ENCODE measurements around the gene TBC1D1. TPM values are rescaled to one million over a fixed set of nuclear protein-coding genes. Genes with fewer than 3 reads are reported as not detected.

TBC1D1 gene
- polyA plus RNA-seq, 1 donor from 2014 or later, result 23.2 TPM

DNA sequence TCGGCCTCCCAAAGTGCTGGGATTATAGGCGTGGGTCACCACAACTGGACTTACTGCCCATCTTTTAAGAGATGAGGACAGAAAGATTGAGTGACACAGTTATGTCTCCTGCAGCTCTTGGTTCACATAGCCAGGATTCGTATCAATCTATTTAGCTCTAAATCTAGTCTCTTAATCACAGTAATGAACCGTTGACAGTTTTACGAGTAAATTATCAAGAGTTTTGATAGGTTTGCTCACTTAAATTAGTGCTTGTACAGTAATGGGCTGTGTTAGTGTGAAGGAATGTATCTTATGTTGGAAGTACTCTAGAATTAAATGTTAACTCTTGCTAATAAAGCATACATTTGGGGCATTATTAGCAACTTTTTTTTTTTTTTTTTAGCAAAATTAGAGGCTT is 175.0 kb downstream of the TBC1D1 start:
- no peaks in the 10 kb centered on the region for H4K20me1 ChIP-seq (ENCODE audit: insufficient read depth)
- TF ChIP-seq TAF1 (IDR thresholded peaks at IDR 0.05; ENCODE audit: low read depth) (no peak), EP300 (conservative IDR thresholded peaks at IDR 0.05; ENCODE audit: poor library complexity, severe bottlenecking) (no peak), SMC3 (conservative IDR thresholded peaks at IDR 0.05; ENCODE audit: poor library complexity) (no peak), MXI1 (conservative IDR thresholded peaks at IDR 0.05; ENCODE audit: poor library complexity, severe bottlenecking) (no peak), RAD21 (conservative IDR thresholded peaks at IDR 0.05) (no peak), EZH2 (IDR thresholded peaks at IDR 0.05; ENCODE audit: borderline replicate concordance, insufficient read depth, low read length, poor library complexity, severe bottlenecking) (no peak)
- TF ChIP-seq, protein P1, sequence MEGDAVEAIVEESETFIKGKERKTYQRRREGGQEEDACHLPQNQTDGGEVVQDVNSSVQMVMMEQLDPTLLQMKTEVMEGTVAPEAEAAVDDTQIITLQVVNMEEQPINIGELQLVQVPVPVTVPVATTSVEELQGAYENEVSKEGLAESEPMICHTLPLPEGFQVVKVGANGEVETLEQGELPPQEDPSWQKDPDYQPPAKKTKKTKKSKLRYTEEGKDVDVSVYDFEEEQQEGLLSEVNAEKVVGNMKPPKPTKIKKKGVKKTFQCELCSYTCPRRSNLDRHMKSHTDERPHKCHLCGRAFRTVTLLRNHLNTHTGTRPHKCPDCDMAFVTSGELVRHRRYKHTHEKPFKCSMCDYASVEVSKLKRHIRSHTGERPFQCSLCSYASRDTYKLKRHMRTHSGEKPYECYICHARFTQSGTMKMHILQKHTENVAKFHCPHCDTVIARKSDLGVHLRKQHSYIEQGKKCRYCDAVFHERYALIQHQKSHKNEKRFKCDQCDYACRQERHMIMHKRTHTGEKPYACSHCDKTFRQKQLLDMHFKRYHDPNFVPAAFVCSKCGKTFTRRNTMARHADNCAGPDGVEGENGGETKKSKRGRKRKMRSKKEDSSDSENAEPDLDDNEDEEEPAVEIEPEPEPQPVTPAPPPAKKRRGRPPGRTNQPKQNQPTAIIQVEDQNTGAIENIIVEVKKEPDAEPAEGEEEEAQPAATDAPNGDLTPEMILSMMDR (IDR thresholded peaks at IDR 0.05; ENCODE audit: poor library complexity, severe bottlenecking), result no peak
- H3F3A ChIP-seq (ENCODE audit: insufficient read depth, low read length, poor library complexity, severe bottlenecking), result no peaks in the 10 kb centered on the region

DNA sequence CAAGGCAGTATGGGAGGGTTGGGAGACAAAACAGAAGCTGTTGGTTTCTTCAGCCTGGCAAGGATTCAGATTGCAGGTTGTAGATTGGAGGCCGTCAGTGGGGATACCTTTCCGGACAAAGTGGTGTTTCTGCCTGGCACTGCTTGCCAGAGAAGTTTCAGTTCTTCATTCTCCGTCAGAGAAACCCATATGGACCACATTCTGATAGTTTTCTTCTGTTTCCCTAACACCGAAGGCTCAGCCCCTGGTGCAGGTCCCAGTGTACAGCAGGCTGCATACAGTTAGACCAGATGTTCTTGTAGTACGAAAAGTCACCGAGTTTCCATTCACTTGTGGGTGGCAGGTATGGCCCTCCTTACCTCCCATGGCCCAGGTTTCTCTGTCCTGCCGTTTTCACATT is 176.6 kb downstream of the TBC1D1 start:
- Histone ChIP-seq H3K27me3 (ENCODE audit: insufficient read depth, low read depth, low read length) (no peaks in the 10 kb centered on the region), H3K4me3 (ENCODE audit: low read length) (no peak overlapping the region), H4K20me1 (ENCODE audit: insufficient read depth) (no peaks in the 10 kb centered on the region), H3K79me2 (replicated peaks; ENCODE audit: insufficient read depth, low read length) (no peaks in the 10 kb centered on the region), H3K4me2 (ENCODE audit: low read length) (no peak overlapping the region), H3K27ac (ENCODE audit: low read length) (no peak overlapping the region), H2AFZ (ENCODE audit: low read depth, low read length) (no peak overlapping the region), H3F3A (ENCODE audit: insufficient read depth, low read length, poor library complexity, severe bottlenecking) (no peaks in the 10 kb centered on the region), H3K9ac (ENCODE audit: low read length) (no peak overlapping the region), H3K9me3 (ENCODE audit: low read length) (no peaks in the 10 kb centered on the region), H3K36me3 (ENCODE audit: insufficient read depth, low read length) (no peaks in the 10 kb centered on the region), H3K9me2 (ENCODE audit: insufficient read depth, low read length) (no peaks in the 10 kb centered on the region)
- TF ChIP-seq, protein P2, sequence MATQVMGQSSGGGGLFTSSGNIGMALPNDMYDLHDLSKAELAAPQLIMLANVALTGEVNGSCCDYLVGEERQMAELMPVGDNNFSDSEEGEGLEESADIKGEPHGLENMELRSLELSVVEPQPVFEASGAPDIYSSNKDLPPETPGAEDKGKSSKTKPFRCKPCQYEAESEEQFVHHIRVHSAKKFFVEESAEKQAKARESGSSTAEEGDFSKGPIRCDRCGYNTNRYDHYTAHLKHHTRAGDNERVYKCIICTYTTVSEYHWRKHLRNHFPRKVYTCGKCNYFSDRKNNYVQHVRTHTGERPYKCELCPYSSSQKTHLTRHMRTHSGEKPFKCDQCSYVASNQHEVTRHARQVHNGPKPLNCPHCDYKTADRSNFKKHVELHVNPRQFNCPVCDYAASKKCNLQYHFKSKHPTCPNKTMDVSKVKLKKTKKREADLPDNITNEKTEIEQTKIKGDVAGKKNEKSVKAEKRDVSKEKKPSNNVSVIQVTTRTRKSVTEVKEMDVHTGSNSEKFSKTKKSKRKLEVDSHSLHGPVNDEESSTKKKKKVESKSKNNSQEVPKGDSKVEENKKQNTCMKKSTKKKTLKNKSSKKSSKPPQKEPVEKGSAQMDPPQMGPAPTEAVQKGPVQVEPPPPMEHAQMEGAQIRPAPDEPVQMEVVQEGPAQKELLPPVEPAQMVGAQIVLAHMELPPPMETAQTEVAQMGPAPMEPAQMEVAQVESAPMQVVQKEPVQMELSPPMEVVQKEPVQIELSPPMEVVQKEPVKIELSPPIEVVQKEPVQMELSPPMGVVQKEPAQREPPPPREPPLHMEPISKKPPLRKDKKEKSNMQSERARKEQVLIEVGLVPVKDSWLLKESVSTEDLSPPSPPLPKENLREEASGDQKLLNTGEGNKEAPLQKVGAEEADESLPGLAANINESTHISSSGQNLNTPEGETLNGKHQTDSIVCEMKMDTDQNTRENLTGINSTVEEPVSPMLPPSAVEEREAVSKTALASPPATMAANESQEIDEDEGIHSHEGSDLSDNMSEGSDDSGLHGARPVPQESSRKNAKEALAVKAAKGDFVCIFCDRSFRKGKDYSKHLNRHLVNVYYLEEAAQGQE (IDR thresholded peaks at IDR 0.05; ENCODE audit: borderline replicate concordance), result no peak
- TF ChIP-seq EP300 (conservative IDR thresholded peaks at IDR 0.05; ENCODE audit: poor library complexity, severe bottlenecking) (no peak), POLR2AphosphoS5 (IDR thresholded peaks at IDR 0.05) (no peak), TAF1 (IDR thresholded peaks at IDR 0.05; ENCODE audit: low read depth) (no peak), EZH2 (IDR thresholded peaks at IDR 0.05; ENCODE audit: borderline replicate concordance, insufficient read depth, low read length, poor library complexity, severe bottlenecking) (no peak), RAD21 (conservative IDR thresholded peaks at IDR 0.05) (no peak), SMC3 (conservative IDR thresholded peaks at IDR 0.05; ENCODE audit: poor library complexity) (no peak), MXI1 (conservative IDR thresholded peaks at IDR 0.05; ENCODE audit: poor library complexity, severe bottlenecking) (no peak)
- TF ChIP-seq, protein P1 (IDR thresholded peaks at IDR 0.05; ENCODE audit: poor library complexity, severe bottlenecking), result no peak

More for the DNA sequence above, 175.0 kb downstream of the TBC1D1 start:
- H3K27me3 ChIP-seq (ENCODE audit: insufficient read depth, low read depth, low read length), result no peaks in the 10 kb centered on the region
- no peaks in the 10 kb centered on the region for H3K9me3 ChIP-seq (ENCODE audit: low read length)
- H3K9me2 ChIP-seq (ENCODE audit: insufficient read depth, low read length), result no peaks in the 10 kb centered on the region
- H3K79me2 ChIP-seq (replicated peaks; ENCODE audit: insufficient read depth, low read length), result no peaks in the 10 kb centered on the region
- no peak overlapping the region for H3K27ac ChIP-seq (ENCODE audit: low read length)
- H2AFZ ChIP-seq (ENCODE audit: low read depth, low read length), result no peak overlapping the region
- no peaks in the 10 kb centered on the region for H3K36me3 ChIP-seq (ENCODE audit: insufficient read depth, low read length)
- no peak overlapping the region for H3K4me2 ChIP-seq (ENCODE audit: low read length)
- H3K4me3 ChIP-seq (ENCODE audit: low read length), result no peak overlapping the region
- no peak overlapping the region for H3K9ac ChIP-seq (ENCODE audit: low read length)

All from neural cell (in vitro differentiated cells).